NCI-H2107 treated with DMSO at 0.1 percent for 48 hours (cell line): Measurements from ENCODE around the gene BLVRB.
"Not testable (repeated sequence)": the region's sequence is repeated elsewhere in the genome, so short reads cannot be mapped to it uniquely, and the experiment has no call there.

Source experiments
- DNase-seq: peaks from one replicate; lab custom pipeline; 2025; ENCODE audit not compliant: unreplicated experiment; lab: John Stamatoyannopoulos, UW

The BLVRB gene

DNA sequence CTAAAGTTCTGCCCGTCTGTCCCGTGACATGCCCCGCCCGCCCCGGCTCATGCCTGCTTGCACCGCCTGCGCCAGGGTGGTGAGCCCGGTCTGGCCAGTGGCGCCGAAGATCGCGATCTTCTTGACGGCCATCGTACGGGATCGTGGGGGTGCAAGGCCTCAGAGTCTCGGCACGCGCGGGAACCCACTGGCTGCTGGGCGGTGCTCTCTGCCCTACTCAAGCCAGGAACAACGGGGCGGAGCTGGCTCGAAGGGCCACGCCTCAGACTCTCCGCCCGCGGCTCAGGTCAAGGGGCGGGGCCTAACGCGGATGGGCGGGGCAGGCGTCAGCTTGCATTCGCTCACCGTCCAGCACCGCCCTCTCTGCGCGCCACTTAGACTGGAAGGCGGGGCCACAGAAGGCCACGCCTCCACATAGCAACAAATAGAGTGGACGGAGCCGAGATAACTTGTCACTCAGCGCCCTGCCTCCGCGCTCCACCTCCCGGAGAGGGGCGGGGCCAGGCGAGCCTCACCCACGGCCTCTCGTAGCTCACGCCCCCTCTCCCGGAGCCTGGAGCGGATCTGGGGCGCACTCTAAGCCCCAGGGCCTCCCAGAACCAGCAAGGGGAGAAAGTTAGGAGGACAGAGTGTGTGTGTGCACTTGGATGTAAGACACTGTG lies at the start of gene BLVRB:
Gene BLVRB (minus strand): TSS at position 189 of the 662 bp plus-strand sequence. CDS start 57 bp downstream, at position 132.
- DNase-seq: peak; percentile 91

DNA sequence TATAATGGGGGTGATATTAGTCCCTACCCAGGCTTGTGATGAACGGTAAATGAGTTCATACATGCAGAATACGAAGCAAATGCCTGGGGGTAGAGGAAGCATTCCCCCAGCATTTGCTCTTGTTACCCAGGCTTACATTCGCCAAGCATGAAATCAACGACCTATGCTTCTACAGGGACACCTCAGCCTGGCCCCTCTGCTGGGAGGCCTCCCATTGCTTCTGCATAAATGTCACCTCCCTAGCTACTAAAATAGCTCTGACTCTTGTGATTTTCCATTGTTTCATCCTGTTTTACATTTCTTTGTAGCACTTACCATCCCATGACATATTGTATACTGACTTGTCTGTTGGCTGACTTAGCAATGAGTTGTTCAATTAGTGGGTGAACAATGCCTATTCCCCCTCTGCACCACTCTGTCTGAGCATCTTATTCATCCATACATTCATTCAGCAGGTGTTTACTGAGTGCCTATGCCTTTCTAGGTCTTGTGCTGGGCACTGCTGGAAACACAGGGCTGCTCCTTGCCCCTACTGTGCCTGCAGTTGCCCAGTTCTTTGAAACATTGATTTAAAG lies 48.3 kb upstream of the BLVRB start:
- DNase-seq: no peak

DNA sequence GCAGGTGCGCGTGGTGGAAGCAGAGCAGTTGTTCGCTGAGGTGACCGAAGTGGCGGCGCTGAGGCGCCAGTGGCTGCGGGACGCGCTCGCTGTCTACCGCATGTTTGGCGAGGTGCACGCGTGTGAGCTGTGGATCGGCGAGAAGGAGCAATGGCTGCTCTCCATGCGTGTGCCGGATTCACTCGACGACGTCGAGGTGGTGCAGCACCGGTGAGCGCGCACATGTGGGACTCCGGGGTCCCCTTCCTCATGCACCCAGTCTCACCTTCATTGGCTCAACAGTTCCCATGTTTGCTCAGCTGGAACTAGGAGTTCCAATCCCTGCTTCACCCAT lies 47.8 kb upstream of the BLVRB start:
- no peak for DNase-seq

DNA sequence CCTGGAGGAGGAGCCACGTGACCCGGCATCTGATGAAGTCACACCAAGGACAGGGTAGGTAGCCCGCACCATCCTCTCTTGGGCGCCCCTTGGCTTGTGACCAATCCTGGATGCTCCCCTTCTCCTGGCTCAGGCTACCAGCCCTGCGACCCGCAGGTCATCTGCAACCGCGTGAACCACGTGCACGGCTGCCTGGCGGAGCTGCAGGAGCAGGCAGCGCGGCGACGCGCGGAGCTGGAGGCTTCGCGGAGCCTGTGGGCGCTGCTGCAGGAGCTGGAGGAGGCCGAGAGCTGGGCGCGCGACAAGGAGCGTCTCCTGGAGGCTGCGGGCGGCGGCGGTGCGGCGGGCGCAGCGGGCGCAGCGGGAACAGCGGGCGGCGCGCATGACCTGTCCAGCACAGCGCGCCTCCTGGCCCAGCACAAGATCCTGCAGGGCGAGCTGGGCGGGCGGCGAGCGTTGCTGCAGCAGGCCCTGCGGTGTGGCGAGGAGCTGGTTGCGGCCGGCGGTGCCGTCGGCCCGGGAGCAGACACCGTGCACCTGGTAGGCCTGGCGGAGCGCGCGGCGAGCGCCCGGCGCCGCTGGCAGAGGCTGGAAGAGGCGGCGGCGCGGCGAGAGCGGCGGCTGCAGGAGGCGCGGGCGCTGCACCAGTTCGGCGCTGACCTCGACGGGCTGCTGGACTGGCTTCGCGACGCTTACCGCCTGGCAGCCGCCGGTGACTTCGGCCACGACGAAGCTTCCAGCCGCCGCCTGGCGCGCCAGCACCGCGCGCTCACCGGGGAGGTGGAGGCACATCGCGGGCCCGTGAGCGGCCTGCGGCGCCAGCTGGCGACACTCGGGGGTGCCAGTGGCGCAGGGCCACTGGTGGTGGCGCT lies 47.2 kb upstream of the BLVRB start:
- no peak for DNase-seq

DNA sequence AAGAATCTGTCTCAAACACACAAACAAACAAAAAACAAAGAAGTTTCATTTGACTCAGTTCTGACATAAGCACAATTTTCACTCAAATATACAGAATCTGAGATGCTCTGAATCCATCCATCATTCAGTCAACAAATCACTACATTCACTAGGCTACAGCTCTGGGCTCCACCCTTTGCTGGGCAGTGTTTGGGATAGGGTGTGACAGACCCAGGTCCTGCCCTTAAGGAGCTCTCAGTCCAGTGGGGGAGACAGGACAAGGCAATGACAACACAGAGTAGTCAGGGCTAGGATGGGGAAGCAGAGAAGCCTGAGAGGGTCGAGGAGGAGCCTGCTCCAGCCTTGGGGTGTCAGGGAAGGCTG lies 46.5 kb upstream of the BLVRB start:
- no peak for DNase-seq

DNA sequence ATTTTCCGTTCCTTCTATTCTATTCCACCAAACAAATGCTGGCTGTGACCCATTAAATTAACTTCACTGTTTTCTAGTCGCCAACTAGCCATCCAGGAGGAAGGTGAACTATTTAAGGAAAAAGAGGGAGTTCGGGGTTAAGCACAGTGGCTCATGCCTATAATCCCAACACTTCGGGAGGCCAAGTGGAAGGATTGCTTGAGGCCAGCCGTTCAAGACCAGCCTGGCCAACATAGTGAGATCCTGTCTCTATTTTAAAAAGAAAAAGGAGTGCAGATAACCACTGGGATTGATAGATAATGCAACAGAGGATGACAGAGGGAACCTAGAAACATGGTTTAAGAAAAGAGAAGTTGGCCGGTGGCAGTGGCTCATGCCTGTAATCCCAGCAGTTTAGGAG lies 45.9 kb upstream of the BLVRB start:
- DNase-seq: no peak

DNA sequence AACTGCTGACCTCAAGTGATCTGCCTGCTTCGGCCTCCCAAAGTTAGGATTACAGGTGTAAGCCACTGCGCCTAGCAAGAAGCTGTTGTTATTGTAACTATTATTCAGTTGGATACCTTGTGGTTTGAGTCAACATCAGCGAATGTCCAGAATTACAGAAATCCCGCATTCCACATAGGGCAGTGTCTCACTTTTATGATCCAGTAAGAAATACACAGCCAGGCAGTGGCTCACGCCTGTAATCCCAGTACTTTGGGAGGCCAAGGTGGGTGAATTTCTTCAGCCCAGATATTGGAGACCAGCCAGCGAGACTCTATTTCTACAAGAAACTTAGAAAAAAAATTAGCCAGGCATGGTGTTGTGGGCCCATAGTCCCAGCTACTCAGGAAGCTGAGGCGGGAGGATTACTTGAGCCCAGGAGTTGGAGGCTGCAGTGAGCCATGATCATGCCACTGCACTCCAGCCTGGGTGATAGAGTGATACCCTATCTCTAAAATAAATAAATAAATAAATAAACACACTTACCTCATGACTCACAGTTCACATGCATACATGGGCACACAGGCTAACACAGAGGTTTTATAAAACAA lies 45.1 kb upstream of the BLVRB start:
- DNase-seq: no peak

DNA sequence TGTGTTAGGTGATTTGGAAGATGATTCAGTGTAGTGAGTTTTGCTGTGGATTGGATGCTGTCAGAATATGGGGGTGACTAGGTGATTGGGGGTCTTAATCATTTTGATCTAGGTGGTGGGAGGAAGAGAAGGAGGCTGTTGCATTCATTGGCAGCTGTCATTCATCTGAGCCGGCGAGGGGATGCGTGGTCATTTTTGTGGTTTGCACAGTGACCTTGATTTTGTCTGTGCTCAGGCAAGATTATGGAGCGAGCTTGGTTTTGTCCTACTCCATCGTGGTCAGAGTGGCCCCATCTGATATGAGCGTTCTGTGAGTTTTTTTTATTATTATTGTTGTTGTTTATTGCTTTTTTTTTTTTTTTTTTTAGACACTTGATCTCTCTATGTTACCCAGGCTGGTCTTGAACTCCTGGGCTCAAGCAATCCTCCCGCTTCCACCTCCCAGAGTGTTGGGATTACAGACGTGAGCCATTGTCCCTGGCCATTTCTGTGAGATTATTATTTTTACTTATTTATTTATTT lies 43.3 kb upstream of the BLVRB start:
- DNase-seq: no peak

DNA sequence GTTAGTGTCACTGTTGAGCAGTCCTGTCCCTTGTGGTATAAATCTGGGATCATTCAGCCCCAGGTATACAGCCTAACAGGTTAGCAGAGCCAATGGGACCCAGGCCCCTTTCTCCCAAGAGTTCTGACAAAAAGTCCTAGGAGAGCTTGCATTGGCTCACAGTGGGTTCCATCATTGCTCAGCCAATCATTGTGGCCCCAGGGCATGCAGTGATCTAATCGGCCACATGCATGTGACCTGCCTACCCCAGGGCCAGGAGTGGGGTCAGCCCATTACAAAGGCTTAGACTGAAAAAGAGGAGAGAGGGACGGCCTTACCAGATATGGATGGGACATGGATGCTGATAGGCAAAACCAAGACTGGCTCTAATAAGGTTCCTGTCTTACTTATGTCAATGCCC lies 42.3 kb upstream of the BLVRB start:
- no peak for DNase-seq

DNA sequence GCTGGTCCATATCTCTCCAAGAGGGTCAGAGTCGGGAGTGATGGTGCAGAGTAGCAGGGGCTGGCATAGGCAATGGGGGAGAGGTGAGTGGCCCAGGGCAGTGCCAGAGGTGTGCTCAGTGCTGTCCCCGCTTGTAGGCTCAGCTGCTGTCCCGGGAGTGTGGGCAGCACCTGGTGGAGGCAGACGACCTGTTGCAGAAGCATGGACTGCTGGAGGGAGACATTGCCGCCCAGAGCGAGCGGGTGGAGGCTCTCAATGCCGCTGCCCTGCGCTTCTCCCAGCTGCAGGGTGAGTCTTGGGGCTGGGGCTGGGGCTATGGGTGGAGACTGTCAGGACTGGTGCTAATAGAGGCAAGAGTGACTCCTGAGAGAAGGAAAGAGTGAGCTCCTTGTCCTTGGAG lies 40.6 kb upstream of the BLVRB start:
- DNase-seq: no peak

DNA sequence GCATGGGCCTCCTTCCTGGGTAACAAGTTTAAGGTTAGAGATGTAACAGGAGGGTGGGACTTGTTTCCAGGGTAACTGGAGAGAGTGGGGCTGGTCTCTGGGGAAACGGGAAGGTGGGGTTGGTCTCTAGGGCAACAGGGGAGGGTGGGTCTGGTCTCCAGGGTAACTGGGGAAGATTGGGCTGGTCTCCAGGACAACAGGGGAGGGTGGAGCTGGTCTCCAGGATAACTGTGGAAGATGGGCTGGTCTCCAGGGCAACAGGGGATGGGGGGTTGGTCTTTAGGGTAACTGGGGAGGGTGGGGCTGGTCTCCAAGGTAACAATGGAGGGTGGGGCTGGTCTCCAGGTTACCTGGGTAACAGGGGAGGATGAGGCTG lies 37.8 kb upstream of the BLVRB start:
- DNase-seq: no peak

DNA sequence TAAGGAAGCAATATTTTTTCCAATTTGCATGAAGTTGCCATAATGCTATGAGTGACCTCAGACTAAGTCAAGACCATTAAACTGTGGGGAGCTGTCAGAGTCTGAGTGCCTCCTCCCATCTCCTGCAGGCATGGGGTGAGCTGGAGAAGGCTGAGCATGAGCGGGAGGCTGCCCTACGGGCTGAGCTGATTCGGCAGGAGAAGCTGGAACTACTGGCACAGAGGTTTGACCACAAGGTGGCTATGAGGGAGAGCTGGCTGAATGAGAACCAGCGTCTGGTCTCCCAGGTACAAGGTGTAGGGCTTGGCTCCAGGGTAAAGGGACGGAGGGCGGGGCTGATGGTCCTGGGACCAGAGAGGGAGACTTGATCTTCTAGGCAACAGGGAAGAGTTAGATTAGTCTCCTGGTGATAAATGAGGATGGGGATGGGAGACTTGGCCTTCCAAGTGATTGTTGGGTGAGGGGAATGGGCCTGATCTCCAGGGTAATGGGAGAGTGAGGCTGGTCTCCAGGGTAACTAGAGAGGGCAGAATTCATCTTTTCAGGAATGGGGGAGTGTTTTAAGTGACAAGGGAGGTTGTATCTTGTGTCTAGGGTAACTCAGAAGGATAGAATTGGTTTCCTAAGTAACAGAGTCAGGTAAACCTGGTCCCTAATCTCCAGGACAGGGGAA lies 37.2 kb upstream of the BLVRB start:
- DNase-seq: no peak

DNA sequence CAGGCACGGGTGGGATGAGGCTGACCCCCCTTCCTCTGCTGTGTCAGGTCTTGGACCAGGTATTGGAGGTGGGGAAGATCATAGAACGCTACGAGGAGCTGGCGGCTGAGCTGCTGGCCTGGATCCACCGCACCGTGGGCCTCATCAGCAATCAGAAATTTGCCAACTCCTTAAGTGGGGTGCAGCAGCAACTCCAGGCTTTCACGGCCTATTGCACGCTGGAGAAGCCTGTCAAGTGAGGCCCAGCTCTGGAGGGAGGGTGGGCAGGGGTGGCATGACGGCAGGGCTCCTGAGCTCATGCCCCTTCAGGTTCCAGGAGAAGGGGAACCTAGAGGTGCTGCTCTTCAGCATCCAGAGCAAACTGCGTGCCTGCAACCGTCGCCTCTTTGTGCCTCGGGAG lies 36.5 kb upstream of the BLVRB start:
- no peak for DNase-seq

DNA sequence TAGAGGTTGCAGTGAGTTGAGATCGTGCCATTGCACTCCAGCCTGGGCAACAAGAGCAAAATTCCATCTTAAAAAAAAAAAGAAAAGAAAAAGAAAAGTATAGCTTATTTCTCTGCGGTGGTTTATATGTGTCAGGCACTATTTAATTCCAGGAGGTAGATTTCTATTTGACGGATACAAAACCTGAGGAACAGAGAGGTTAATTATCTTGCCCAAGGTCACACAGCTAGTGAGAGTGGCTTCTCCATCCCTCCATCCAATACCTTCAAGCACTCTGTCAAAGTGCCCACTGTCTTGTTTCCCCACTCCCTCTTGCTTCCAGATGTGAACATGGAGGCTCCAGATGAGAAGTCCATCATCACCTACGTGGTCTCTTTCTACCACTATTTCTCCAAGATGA lies 36.1 kb upstream of the BLVRB start:
- no peak for DNase-seq

DNA sequence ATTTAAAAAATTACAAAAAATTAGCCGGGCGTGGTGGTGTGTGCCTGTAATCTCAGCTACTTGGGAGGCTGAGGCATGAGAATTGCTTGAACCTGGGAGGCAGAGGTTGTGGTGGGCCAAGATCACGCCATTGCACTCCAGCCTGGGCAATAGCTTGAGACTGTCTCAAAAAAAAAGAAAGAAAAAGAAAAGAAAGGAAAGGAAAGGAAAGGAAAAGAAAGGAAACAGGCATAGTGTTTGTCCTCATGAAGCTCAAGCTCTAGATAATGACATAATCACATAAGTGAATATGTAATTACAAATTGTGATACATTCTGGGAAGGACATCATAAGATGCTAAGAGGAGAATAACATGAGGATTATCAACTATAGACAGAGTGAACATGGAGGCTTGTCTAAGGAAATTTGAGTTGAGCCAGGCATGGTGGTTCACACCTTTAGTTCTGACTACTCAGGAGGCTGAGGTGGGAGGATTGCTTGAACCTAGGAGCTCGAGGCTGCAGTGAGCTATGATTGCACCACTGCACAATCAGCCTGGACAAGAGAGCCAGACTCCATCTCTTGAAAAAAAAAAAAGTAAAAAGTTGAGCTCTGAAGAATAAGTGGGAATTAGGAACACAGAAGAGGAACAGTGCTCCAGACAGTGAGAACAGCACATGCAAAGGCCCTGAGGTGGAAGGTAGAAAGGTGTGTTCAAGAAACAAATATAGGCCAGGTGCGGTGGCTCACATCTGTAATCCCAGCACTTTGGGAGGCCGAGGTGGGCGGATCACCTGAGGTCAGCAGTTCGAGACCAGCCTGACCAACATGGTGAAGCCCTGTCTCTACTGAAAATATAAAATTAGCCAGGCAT lies 35.4 kb upstream of the BLVRB start:
- not testable (repeated sequence) for DNase-seq

DNA sequence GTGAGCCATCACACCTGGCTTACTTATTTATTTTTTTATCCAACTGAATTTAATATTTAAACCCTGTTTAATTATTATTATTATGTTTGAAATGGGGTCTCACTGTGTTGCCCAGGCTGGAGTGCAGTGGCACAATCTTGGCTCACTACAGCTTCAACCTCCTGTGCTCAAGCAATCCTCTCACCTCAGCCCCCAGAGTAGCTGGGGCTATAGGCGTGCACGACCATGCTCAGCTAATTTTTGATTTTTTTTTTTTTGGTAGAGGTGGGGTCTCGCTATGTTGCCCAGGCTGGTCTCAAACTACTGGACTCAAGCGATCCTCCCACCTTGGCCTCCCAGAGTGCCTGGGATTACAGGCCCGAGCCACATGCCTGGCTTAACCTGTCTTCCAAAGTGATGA lies 33.8 kb upstream of the BLVRB start:
- DNase-seq: no peak

DNA sequence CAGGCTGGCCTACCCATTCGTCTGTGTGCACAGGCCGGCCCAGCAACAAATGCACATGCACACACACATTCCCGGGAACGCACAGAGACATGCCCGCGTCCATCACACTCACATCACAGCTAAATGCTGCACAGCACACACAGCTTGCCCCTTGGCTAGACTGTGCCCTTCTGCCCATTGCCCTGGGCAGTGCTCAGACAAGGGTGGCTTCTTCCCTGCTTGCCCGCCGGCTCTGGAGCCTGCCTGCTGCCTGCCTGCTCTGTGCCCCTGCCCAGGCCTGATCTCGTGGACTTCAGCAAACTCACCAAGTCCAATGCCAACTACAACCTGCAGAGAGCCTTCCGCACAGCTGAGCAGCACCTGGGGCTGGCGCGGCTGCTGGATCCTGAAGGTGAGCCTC lies 31.7 kb upstream of the BLVRB start:
- DNase-seq: no peak

DNA sequence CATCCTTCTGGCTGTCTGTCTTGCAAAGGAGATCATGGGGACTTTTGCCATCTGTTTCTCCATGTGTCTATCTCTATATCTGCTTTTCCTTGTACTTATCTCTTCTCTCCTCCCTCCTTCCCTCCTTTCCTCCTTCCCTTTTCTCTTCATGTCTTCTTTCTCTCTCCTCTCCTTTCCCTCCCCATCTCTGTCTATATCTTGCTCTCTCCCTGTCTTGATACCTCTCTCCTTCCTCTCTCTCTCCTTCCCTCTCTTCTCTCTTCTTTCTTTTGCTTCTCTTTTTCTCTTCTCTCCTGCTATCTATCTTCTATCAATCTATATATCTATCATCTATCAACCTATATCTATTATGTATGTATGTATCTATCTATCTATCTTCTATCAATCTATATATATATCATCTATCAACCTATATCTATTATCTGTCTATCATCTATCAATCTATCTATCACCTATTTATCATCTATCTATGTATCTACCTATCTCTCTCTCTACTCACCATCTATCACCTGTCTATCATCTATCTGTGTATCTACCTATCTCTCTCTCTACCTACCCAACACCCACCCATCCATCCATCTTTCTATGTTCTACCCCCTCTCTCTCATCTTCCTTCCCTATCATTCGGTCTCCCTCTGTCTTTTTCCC lies 28.8 kb upstream of the BLVRB start:
- DNase-seq: no peak

DNA sequence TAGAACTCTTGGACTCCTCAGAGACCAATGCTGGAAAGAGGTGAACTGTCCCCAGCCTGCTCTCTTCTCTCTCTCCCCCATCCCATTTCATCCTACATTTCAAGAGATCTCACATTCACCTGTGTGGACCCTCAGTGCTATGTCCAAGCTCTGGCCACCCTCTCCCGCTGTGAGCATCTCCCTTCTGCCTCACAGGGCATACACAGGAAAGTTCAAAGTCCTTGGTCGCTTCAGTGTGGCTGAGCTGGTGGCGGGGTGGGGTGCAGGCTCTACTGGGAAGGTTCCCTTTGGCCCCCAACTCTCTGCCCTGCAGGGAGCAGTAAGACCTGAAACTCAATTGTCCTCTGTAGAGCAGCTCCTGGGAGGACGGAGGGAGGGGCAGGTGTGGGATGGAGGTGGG lies 28.2 kb upstream of the BLVRB start:
- no peak for DNase-seq

DNA sequence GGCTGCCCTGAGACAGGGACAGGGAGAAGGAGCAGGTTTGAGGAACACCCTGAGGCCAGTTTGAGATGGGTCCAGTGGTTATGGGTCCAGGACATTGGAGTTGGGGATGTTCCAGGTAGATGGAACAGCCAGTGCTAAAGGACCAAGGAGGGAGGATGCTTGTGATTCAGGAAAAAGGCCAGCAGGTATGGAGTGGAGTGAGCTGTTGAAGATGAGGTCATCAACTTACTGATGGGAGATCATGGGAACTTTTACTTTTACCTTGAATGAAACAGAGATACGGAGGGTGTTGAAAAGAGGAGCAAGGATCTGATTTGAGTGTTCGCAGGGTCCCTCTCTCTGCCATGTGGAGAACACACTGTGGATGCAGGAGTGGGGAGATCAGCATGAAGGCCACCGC lies 26.7 kb upstream of the BLVRB start:
- no peak for DNase-seq
